CD4-positive, CD25-positive, alpha-beta regulatory T cell (primary cell): ENCODE data around the gene MSI2. TPM values are rescaled to one million over a fixed set of nuclear protein-coding genes. Genes with fewer than 3 reads are reported as not detected.

Source experiments
- ATAC-seq, 2 donors: fragments of 150-1000 bp; cut with Tn5 transposase; one replicate each; pipeline ENCODE4 v1.10.0; 2021; ENCODE audit warnings: low read depth in 2 of 2, moderate number of reproducible peaks in 2 of 2, moderate library complexity in 1 of 2
- DNase-seq, 3 donors: peaks; one replicate each; pipeline versions ENCODE4 v3.0.0 to v3.0.0-alpha.2; 2012 to 2022; ENCODE audit warnings: mixed read lengths in 1 of 3
- H3K27ac ChIP-seq: one replicate; pipeline ENCODE4 v1.7.0; 2013; ENCODE audit warnings: mild to moderate bottlenecking, low read length; ENCODE audit not compliant: insufficient read depth, poor library complexity, severe bottlenecking
- H3K27me3 ChIP-seq: one replicate; pipeline ENCODE4 v1.7.0; 2013; ENCODE audit warnings: low read length; ENCODE audit not compliant: control insufficient read depth, insufficient read depth
- H3K36me3 ChIP-seq: one replicate; pipeline ENCODE4 v1.7.0; 2013; ENCODE audit warnings: mild to moderate bottlenecking, low read length, moderate library complexity; ENCODE audit not compliant: control insufficient read depth, insufficient read depth
- H3K4me1 ChIP-seq: 2 replicates; pipeline ENCODE4 v1.7.0; 2013; ENCODE audit warnings: mild to moderate bottlenecking, low read length; ENCODE audit not compliant: insufficient read depth, control insufficient read depth, poor library complexity, severe bottlenecking
- H3K4me3 ChIP-seq: one replicate; pipeline ENCODE4 v1.7.0; 2013; ENCODE audit warnings: low read depth, mild to moderate bottlenecking, low read length, moderate library complexity
- H3K9me3 ChIP-seq, 2 experiments: 1 replicate in 1 of 2; 2 replicates in 1 of 2; pipeline ENCODE4 v1.7.0; 2013; ENCODE audit warnings: low read length in 2 of 2, mild to moderate bottlenecking in 1 of 2, moderate library complexity in 1 of 2; ENCODE audit not compliant: control insufficient read depth in 2 of 2
- H3K27ac Mint-ChIP-seq, 3 donors: one replicate each; pipeline ENCODE4 v1.8.0; 2020 to 2022; ENCODE audit warnings: mild to moderate bottlenecking in 3 of 3, mixed read lengths in 3 of 3, moderate library complexity in 2 of 3
- H3K27me3 Mint-ChIP-seq: one replicate; pipeline ENCODE4 v1.8.0; 2022; ENCODE audit warnings: mild to moderate bottlenecking, mixed read lengths
- H3K36me3 Mint-ChIP-seq: one replicate; pipeline ENCODE4 v1.8.0; 2020; ENCODE audit warnings: mixed read lengths
- H3K4me1 Mint-ChIP-seq, 4 donors: one replicate each; pipeline ENCODE4 v1.8.0; 2020 to 2022; ENCODE audit warnings: mixed read lengths in 4 of 4, mild to moderate bottlenecking in 1 of 4
- H3K4me3 Mint-ChIP-seq, 4 donors: one replicate each; pipeline ENCODE4 v1.8.0; 2020 to 2022; ENCODE audit warnings: mild to moderate bottlenecking in 4 of 4, mixed read lengths in 4 of 4, moderate library complexity in 3 of 4
- H3K9me3 Mint-ChIP-seq, 7 donors: one replicate each; pipeline ENCODE4 v1.8.0; 2020 to 2022; ENCODE audit warnings: mixed read lengths in 7 of 7, mild to moderate bottlenecking in 3 of 7, moderate library complexity in 2 of 7
- polyA plus RNA-seq, 4 donors: library from polyadenylated mRNA; unstranded; fragments of 300-500 nt; fragmentation: Illumina TruSeq; gene quantifications; one replicate each; pipeline ENCODE4 v1.2.3, GENCODE V29; 2021
- total RNA-seq: library from RNA; stranded (reverse); gene quantifications from one replicate; pipeline ENCODE4 v1.2.3, GENCODE V29; 2022

The MSI2 gene
- total and polyA plus RNA-seq, 5 donors from 2014 or later: 3.2 to 177 (median 3.4) TPM

- H3K27ac ChIP-seq: no peak overlapping the region
- H3K9me3 ChIP-seq: no peaks in the 10 kb centered on the region
- Mint-ChIP-seq H3K4me1 (peaks cover 0 to 6% (median 0%) of the 10 kb centered on the region in 4 donors), H3K36me3 (peaks cover 42% of the 10 kb centered on the region), H3K9me3 (no peaks in the 10 kb centered on the region), H3K27me3 (no peaks in the 10 kb centered on the region), H3K4me3 (no peak overlapping the region), H3K27ac (peak overlapping the region in 2 of 3 donors; percentile 34 to 35)
- DNase-seq (no peak), ATAC-seq (no peak)
- no peak overlapping the region for H3K4me3 ChIP-seq
- H3K4me1 ChIP-seq: no peaks in the 10 kb centered on the region
- H3K36me3 ChIP-seq: peaks cover 8% of the 10 kb centered on the region
- H3K27me3 ChIP-seq: no peaks in the 10 kb centered on the region
Measured at GRCh38 chr17:57654040-57654775, 397.9 kb downstream of the MSI2 start.

- Histone ChIP-seq H3K9me3 (no peaks in the 10 kb centered on the region), H3K27me3 (no peaks in the 10 kb centered on the region), H3K4me1 (no peaks in the 10 kb centered on the region), H3K4me3 (no peak overlapping the region), H3K27ac (no peak overlapping the region), H3K36me3 (peaks cover 3% of the 10 kb centered on the region)
- H3K4me1 Mint-ChIP-seq: peaks cover 0 to 6% (median 0%) of the 10 kb centered on the region in 4 donors
- peak overlapping the region in 2 of 3 donors; percentile 20 to 53 for H3K27ac Mint-ChIP-seq
- H3K36me3 Mint-ChIP-seq: peaks cover 49% of the 10 kb centered on the region
- H3K27me3 Mint-ChIP-seq: no peaks in the 10 kb centered on the region
- no peak overlapping the region for H3K4me3 Mint-ChIP-seq
- no peak for DNase-seq
- no peak for ATAC-seq
- no peaks in the 10 kb centered on the region for H3K9me3 Mint-ChIP-seq
Measured at GRCh38 chr17:57655553-57655952, 399.2 kb downstream of the MSI2 start.

- H3K27ac Mint-ChIP-seq: peak overlapping the region; percentile 11 to 82 (median 81)
Measured at GRCh38 chr17:57657211-57657610, 400.9 kb downstream of the MSI2 start.

GRCh38 chr17:57662041-57662440 lies 405.7 kb downstream of the MSI2 start:
- Mint-ChIP-seq H3K4me3 (no peak overlapping the region), H3K27me3 (no peaks in the 10 kb centered on the region), H3K27ac (peak overlapping the region; percentile 51 to 79 (median 60)), H3K36me3 (peaks cover 24% of the 10 kb centered on the region), H3K9me3 (no peaks in the 10 kb centered on the region), H3K4me1 (peaks cover 0 to 16% (median 7%) of the 10 kb centered on the region in 4 donors)
- ATAC-seq (no peak), DNase-seq (no peak)
- no peaks in the 10 kb centered on the region for H3K4me1 ChIP-seq
- no peaks in the 10 kb centered on the region for H3K9me3 ChIP-seq
- no peaks in the 10 kb centered on the region for H3K27me3 ChIP-seq
- H3K4me3 ChIP-seq: no peak overlapping the region
- H3K36me3 ChIP-seq: no peaks in the 10 kb centered on the region
- no peak overlapping the region for H3K27ac ChIP-seq

More at GRCh38 chr17:57657211-57657610, 400.9 kb downstream of the MSI2 start:
- H3K36me3 ChIP-seq: peaks cover 3% of the 10 kb centered on the region
- peaks cover 45% of the 10 kb centered on the region for H3K36me3 Mint-ChIP-seq
- H3K4me1 ChIP-seq: no peaks in the 10 kb centered on the region
- no peaks in the 10 kb centered on the region for H3K9me3 ChIP-seq
- H3K27me3 ChIP-seq: no peaks in the 10 kb centered on the region
- no peak overlapping the region for H3K4me3 Mint-ChIP-seq
- H3K9me3 Mint-ChIP-seq: no peaks in the 10 kb centered on the region
- peaks cover 0 to 8% (median 2%) of the 10 kb centered on the region in 4 donors for H3K4me1 Mint-ChIP-seq
- DNase-seq (no peak), ATAC-seq (no peak)
- no peaks in the 10 kb centered on the region for H3K27me3 Mint-ChIP-seq
- no peak overlapping the region for H3K4me3 ChIP-seq
- H3K27ac ChIP-seq: no peak overlapping the region

- Mint-ChIP-seq H3K4me1 (peaks cover 0 to 20% (median 7%) of the 10 kb centered on the region in 4 donors), H3K36me3 (peaks cover 20% of the 10 kb centered on the region), H3K27ac (peak overlapping the region; percentile 42 to 84 (median 69)), H3K27me3 (no peaks in the 10 kb centered on the region), H3K9me3 (no peaks in the 10 kb centered on the region), H3K4me3 (peak overlapping the region; percentile 45 to 86 (median 56))
- peak; percentile 34 to 49 (median 36) for DNase-seq
- no peaks in the 10 kb centered on the region for H3K9me3 ChIP-seq
- H3K4me3 ChIP-seq: no peak overlapping the region
- H3K27me3 ChIP-seq: no peaks in the 10 kb centered on the region
- H3K27ac ChIP-seq: no peak overlapping the region
- H3K4me1 ChIP-seq: no peaks in the 10 kb centered on the region
- H3K36me3 ChIP-seq: no peaks in the 10 kb centered on the region
- ATAC-seq: peak; percentile 70 to 76
Measured at GRCh38 chr17:57662644-57663308, 406.5 kb downstream of the MSI2 start.

- no peaks in the 10 kb centered on the region for H3K27me3 ChIP-seq
- no peak for ATAC-seq
- no peaks in the 10 kb centered on the region for H3K36me3 ChIP-seq
- no peaks in the 10 kb centered on the region for H3K9me3 ChIP-seq
- Mint-ChIP-seq H3K27ac (peak overlapping the region in 2 of 3 donors; percentile 84 to 90), H3K36me3 (peaks cover 17% of the 10 kb centered on the region), H3K9me3 (no peaks in the 10 kb centered on the region), H3K4me1 (peaks cover 0 to 20% (median 7%) of the 10 kb centered on the region in 4 donors), H3K4me3 (peak overlapping the region in 3 of 4 donors; percentile 24 to 86 (median 45)), H3K27me3 (no peaks in the 10 kb centered on the region)
- no peaks in the 10 kb centered on the region for H3K4me1 ChIP-seq
- no peak overlapping the region for H3K4me3 ChIP-seq
- H3K27ac ChIP-seq: peak overlapping the region; percentile 14
- no peak for DNase-seq
Measured at GRCh38 chr17:57663326-57664070, 407.2 kb downstream of the MSI2 start.

GRCh38 chr17:57665128-57665527 lies 408.8 kb downstream of the MSI2 start:
- peak overlapping the region in 1 of 4 donors; percentile 79 for H3K4me3 Mint-ChIP-seq
- H3K27ac ChIP-seq: no peak overlapping the region
- ATAC-seq (no peak), DNase-seq (no peak)
- H3K4me3 ChIP-seq: no peak overlapping the region
- no peaks in the 10 kb centered on the region for H3K27me3 Mint-ChIP-seq
- H3K27me3 ChIP-seq: no peaks in the 10 kb centered on the region
- no peaks in the 10 kb centered on the region for H3K36me3 ChIP-seq
- H3K4me1 ChIP-seq: no peaks in the 10 kb centered on the region
- peaks cover 0 to 20% (median 7%) of the 10 kb centered on the region in 4 donors for H3K4me1 Mint-ChIP-seq
- H3K36me3 Mint-ChIP-seq: peaks cover 7% of the 10 kb centered on the region
- H3K9me3 Mint-ChIP-seq: no peaks in the 10 kb centered on the region
- H3K27ac Mint-ChIP-seq: peak overlapping the region in 2 of 3 donors; percentile 84 to 89
- H3K9me3 ChIP-seq: no peaks in the 10 kb centered on the region
